GM23248 (cell line): Measurements from ENCODE around the gene CACNA1D.

ENCODE experiments used
- EZH2 ChIP-seq: fragments of 200-600 bp; sonication (generic); IDR thresholded peaks from 2 replicates; pipeline ENCODE4 v1.6.1; 2018; ENCODE audit warnings: antibody characterized with exemption, mild to moderate bottlenecking; ENCODE audit not compliant: insufficient read depth, poor library complexity, severe bottlenecking
- EZH2phosphoT487 ChIP-seq: fragments of 200-600 bp; sonication (generic); IDR thresholded peaks from 2 replicates; pipeline ENCODE4 v1.6.1; 2018; ENCODE audit warnings: antibody characterized with exemption, moderate library complexity, mild to moderate bottlenecking, low read depth; ENCODE audit not compliant: insufficient read depth

- TF ChIP-seq EZH2 (no peak), EZH2phosphoT487 (no peak)
These were observed 268.9 kb downstream of the CACNA1D start for GRCh38 chr3:53763353-53763752.
